HG03064 (cell line): ENCODE results near the gene CIRBP.
"Not testable (repeated sequence)": the region's sequence is repeated elsewhere in the genome, so short reads cannot be mapped to it uniquely, and the experiment has no call there.

ENCODE experiments used
- ATAC-seq: cut with Tn5 transposase; IDR thresholded peaks from one replicate; pipeline ENCODE4 v1.9.1; 2021; ENCODE audit warnings: low read depth; ENCODE audit not compliant: unreplicated experiment

The CIRBP gene

DNA sequence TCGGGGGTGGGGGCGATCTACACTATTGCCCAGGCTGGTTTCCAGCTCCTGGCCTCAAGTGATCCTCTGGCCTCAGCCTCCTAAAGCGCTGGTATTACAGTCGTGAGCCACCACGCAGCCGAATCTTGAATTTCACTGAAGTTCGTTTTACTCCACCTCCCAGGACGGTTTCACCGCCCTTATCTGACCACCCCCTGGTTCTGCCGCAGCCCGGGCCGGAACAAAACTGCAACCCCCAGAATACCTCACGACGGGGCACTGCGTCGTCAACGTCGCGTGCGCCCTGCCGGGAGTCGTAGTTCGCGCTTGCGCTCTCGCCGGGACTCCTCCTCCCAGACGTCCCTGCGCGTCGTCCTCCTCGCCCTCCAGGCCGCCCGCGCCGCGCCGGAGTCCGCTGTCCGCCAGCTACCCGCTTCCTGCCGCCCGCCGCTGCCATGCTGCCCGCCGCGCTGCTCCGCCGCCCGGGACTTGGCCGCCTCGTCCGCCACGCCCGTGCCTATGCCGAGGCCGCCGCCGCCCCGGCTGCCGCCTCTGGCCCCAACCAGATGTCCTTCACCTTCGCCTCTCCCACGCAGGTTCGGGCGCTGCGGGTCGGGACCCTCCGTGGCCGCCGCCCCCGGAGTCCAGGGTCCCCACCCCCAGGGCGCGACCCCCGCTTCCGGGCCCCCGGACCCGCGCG lies 27.6 kb upstream of the CIRBP start, which contains the start of gene ATP5F1D:
Gene ATP5F1D (plus strand): TSS at position 335 of the 679 bp plus-strand sequence. CDS start 100 bp downstream, at position 435.
- ATAC-seq, result no peak

GRCh38 chr19:1243768-1244692 lies 25.1 kb upstream of the CIRBP start:
- ATAC-seq, result no peak

DNA sequence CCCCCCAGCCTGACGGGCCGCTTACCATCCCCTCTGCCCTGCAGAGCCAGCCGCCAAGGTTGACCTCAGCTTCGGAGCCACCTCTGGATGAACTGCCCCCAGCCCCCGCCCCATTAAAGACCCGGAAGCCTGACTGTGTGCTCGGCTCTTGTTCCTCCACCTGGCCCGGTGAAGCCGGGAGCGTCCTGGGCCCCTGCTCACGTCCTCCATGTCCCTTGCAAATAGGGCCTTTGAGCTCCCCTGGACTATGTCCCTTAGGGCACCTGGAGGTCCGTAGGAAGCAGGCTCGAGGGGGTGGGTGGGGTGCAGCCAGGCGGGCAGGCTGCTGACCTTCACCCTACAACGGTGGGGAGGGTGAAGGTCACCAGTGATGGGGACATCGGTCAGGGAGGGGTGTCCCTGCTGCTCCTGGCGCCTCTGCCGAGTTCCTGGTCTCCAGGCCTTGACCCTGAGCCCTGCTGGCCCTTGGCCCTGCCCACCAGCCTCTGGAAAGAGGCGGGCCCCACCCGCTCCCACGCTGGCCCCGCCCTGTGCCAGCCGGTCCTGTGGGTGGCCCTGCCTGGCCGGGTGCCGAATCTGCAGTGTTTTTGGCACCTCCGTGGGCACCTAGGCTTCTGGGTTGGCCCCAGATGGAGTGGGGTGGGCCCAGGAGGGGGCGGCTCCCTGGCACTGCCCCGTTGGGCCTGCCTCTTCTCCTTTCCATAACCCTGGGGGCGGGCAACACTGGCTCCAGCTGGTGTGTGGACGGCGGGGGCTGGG lies 24.3 kb upstream of the CIRBP start:
- no peak for ATAC-seq

- ATAC-seq, result no peak
These were observed 23.5 kb upstream of the CIRBP start for GRCh38 chr19:1245494-1246264.

DNA sequence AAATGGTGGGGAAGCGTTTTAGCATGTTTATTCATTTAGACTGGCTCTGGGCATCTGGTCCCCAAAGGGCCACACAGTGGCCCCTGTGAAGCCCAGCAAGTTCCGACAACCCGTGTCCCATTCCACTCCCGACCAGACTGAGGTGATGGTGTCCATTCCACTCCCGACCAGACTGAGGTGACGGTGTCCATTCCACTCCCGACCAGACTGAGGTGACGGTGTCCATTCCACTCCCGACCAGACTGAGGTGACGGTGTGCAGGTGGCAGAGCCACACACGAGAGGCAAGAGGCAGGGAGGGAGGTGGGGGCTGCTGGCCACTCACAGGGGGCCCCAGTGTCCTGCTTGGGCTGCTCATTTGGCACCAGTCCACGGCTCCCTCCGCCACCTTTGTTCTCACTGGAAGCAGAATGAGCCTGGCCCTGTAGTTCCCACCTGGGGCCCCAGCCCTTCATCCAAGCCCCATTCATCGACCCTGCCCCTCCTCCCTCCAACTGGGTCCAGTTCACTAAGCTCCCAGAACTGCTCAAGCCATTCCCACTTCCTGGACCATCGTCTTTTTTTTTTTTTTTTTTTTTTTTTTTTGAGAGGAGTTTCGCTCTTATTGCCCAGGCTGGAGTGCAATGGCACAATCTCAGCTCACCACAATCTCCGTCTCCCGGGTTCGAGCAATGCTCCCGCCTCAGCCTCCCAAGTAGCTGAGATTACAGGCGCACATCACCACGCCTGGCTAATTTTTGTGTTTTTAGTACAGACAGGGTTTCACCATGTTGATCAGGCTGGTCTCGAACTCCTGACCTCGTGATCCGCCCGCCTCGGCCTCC lies 22.7 kb upstream of the CIRBP start:
- ATAC-seq, result not testable (repeated sequence)

DNA sequence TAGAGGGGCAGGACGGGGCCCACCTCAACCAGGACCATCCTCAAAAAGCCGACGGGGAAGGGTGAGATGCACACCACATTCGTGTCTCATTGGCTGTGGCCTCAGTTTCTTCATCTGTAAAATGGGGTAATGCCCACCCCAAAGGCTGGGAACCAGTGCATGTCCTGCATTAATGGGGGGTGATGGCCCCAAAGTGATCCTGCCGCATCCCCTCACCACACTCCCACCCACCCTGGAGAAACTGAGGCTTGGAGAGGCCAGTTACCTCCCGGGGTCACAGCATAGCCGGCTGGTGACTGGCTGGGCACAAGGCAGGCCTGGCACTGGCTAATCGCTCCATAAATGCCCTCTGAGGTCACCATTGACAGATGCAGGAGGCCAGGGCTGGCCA lies 21.4 kb upstream of the CIRBP start:
- no peak for ATAC-seq

- ATAC-seq, result peak; percentile 12
These were observed 20.9 kb upstream of the CIRBP start, which contains the start of gene MIDN for GRCh38 chr19:1248139-1248785. MIDN (plus strand) TSS chr19:1248583; CDS start chr19:1250297, 1,714 bp downstream.

DNA sequence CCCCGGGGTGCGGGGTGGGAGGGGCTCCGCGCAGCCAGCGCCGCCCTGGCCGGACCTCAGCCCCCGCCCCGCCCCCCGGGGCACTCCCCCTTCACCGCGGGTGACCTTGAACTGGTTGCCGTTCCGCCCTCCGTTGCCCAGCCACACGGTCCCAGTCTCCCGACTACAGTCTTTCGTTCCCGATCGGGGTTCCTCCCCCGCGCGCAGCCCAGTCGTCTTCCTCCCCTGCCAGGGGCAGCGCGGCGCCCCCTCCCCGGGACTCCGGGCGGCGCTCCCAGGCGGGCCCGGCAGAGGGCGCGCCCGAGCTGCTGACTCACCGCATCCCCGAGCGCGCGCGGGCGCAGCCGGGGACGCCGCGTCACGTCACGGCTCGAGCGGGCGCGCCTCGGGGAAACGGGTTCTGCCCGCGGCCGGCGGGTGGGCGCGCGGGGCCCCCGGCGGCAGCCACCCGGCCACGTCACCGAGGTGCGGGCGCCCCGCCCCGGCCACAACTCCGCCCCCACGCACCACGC lies 20.3 kb upstream of the CIRBP start:
- ATAC-seq, result peak; percentile 17

DNA sequence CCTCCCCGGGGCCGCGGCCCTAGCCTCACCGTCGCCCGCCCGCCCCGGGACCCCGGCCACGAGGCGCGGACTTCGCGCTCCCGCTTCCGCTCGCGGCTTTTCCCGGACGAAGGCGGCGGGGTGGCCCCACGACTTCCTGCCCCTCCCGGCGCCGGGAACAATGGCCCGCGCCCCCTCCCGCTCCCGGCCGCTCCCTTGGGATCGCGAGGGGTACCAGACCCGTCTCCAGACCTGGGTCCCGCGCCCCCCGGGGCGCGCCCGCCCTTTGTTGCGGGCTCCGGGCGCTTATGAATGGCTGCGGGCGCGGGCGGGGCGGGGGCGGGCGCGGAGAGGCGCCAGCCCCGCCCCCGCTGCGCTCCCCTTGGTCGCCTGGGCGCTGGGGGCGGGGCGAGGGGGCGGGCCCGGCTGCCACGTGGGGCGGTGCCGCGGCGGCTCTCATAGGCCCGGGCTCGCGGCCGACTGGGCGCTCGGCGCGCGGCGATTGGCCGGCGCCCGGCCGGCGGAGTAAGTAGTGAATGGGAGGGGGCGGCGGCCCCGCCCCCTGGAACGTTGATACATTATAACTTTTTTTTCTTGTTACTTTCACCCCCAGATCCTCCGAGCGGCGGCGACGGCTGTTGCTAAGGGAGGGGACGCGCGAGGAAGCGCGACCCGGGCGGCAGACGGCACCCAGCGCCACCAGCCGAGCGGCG lies 19.7 kb upstream of the CIRBP start:
- ATAC-seq, result peak; percentile 34

DNA sequence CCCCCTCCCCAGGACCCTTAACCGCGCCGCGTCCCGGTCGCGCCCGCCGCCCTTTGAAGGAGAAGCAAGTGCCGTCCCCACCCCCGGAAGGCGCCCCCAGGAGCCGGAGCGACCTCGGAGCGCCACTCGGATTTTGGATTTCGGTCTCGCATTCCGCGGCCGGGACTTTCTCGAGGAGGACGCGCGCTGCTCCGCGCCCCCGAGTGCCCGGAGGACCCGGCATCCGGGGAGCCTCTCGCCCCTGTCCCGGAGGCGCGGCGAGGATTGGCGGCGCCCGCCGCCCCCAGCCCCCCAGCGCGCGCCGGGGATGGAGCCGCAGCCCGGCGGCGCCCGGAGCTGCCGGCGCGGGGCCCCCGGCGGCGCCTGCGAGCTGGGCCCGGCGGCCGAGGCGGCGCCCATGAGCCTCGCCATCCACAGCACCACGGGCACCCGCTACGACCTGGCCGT lies 19.1 kb upstream of the CIRBP start:
- no peak for ATAC-seq

GRCh38 chr19:1250437-1251260 lies 18.5 kb upstream of the CIRBP start:
- no peak for ATAC-seq

GRCh38 chr19:1251330-1252220 lies 17.6 kb upstream of the CIRBP start:
- no peak for ATAC-seq

GRCh38 chr19:1252221-1252820 lies 16.8 kb upstream of the CIRBP start:
- ATAC-seq, result no peak

GRCh38 chr19:1252821-1253513 lies 16.2 kb upstream of the CIRBP start:
- ATAC-seq, result no peak

GRCh38 chr19:1253514-1254080 lies 15.5 kb upstream of the CIRBP start:
- ATAC-seq, result no peak
